OCI-LY1 (cell line): ENCODE results near the gene PBRM1.
"Not testable (repeated sequence)": the region's sequence is repeated elsewhere in the genome, so short reads cannot be mapped to it uniquely, and the experiment has no call there.

ENCODE experiments used
- H2AFZ ChIP-seq: fragments of 200-600 bp; sonication (generic), shearing (Covaris generic); 2 replicates; pipeline ENCODE4 v1.6.0; 2014; ENCODE audit warnings: antibody characterized with exemption, mild to moderate bottlenecking, low read length
- H3F3A ChIP-seq: fragments of 200-600 bp; sonication (generic), shearing (Covaris generic); 2 replicates; pipeline ENCODE4 v1.6.0; 2014; ENCODE audit warnings: mild to moderate bottlenecking, antibody characterized with exemption, low read length, moderate library complexity; ENCODE audit not compliant: insufficient read depth
- H3K27ac ChIP-seq: fragments of 200-600 bp; sonication (generic); 2 replicates; pipeline ENCODE4 v1.5.1; 2014; ENCODE audit warnings: low read length, mixed run types, mild to moderate bottlenecking, low read depth; ENCODE audit not compliant: poor library complexity, severe bottlenecking
- H3K27me3 ChIP-seq: fragments of 200-600 bp; sonication (generic); 2 replicates; pipeline ENCODE4 v1.6.0; 2014; ENCODE audit warnings: antibody characterized with exemption, mild to moderate bottlenecking, low read length, moderate library complexity; ENCODE audit not compliant: insufficient read depth
- H3K36me3 ChIP-seq: fragments of 200-600 bp; sonication (generic); 2 replicates; pipeline ENCODE4 v1.6.1; 2014; ENCODE audit warnings: mild to moderate bottlenecking, antibody characterized with exemption, low read length, moderate library complexity, mixed read lengths; ENCODE audit not compliant: insufficient read depth
- H3K4me1 ChIP-seq: fragments of 200-600 bp; sonication (generic); 2 replicates; pipeline ENCODE4 v1.5.1; 2014; ENCODE audit warnings: mild to moderate bottlenecking, low read length, moderate library complexity; ENCODE audit not compliant: insufficient read depth, severe bottlenecking
- H3K4me2 ChIP-seq: fragments of 200-600 bp; sonication (generic), shearing (Covaris generic); 2 replicates; pipeline ENCODE4 v1.6.1; 2014; ENCODE audit warnings: low read length
- H3K4me3 ChIP-seq: fragments of 200-600 bp; sonication (generic); 2 replicates; pipeline ENCODE4 v1.5.1; 2014; ENCODE audit warnings: low read length, low read depth, mild to moderate bottlenecking, mixed read lengths; ENCODE audit not compliant: poor library complexity, severe bottlenecking
- H3K79me2 ChIP-seq: fragments of 200-600 bp; shearing (Covaris generic); 2 replicates; pipeline ENCODE4 v1.6.1; 2016; ENCODE audit warnings: mixed run types, low read length, mixed read lengths; ENCODE audit not compliant: insufficient read depth
- H3K9ac ChIP-seq: fragments of 200-600 bp; sonication (generic), shearing (Covaris generic); 2 replicates; pipeline ENCODE4 v1.6.1; 2014; ENCODE audit warnings: mild to moderate bottlenecking, low read length, mixed read lengths
- H3K9me2 ChIP-seq: fragments of 200-600 bp; sonication (generic), shearing (Covaris generic); 2 replicates; pipeline ENCODE4 v1.6.1; 2014; ENCODE audit warnings: low read depth, mild to moderate bottlenecking, low read length, mixed read lengths
- H3K9me3 ChIP-seq: fragments of 200-600 bp; shearing (Covaris generic); 2 replicates; pipeline ENCODE4 v1.6.1; 2014; ENCODE audit warnings: low read length, mixed read lengths
- H4K20me1 ChIP-seq: fragments of 200-600 bp; sonication (generic), shearing (Covaris generic); 2 replicates; pipeline ENCODE4 v1.6.0; 2016; ENCODE audit warnings: mild to moderate bottlenecking, low read length; ENCODE audit not compliant: insufficient read depth
- EZH2 ChIP-seq: fragments of 200-600 bp; sonication (generic), shearing (Covaris generic); IDR thresholded peaks from 2 replicates; pipeline ENCODE4 v1.8.0; 2017; ENCODE audit warnings: borderline replicate concordance, mixed run types, mild to moderate bottlenecking, antibody characterized with exemption, low read length, moderate library complexity, mixed read lengths
- TF ChIP-seq, protein P1 (sequence below): fragments of 200-600 bp; sonication (generic), shearing (Covaris generic); IDR thresholded peaks from 2 replicates; pipeline ENCODE4 v1.5.1; 2017; ENCODE audit warnings: mild to moderate bottlenecking, antibody characterized with exemption, low read length, moderate library complexity, mixed read lengths

Gene PBRM1

GRCh38 chr3:52527039-52527731 is 158.5 kb downstream of the PBRM1 start:
- peaks cover 10% of the 10 kb centered on the region for H3K4me1 ChIP-seq
- peaks cover 51% of the 10 kb centered on the region for H3K36me3 ChIP-seq
- no peaks in the 10 kb centered on the region for H3K9me2 ChIP-seq
- H2AFZ ChIP-seq = no peak overlapping the region
- no peaks in the 10 kb centered on the region for H3K27me3 ChIP-seq
- H3K4me3 ChIP-seq = no peak overlapping the region
- no peak overlapping the region for H3K4me2 ChIP-seq
- TF ChIP-seq, protein P1, sequence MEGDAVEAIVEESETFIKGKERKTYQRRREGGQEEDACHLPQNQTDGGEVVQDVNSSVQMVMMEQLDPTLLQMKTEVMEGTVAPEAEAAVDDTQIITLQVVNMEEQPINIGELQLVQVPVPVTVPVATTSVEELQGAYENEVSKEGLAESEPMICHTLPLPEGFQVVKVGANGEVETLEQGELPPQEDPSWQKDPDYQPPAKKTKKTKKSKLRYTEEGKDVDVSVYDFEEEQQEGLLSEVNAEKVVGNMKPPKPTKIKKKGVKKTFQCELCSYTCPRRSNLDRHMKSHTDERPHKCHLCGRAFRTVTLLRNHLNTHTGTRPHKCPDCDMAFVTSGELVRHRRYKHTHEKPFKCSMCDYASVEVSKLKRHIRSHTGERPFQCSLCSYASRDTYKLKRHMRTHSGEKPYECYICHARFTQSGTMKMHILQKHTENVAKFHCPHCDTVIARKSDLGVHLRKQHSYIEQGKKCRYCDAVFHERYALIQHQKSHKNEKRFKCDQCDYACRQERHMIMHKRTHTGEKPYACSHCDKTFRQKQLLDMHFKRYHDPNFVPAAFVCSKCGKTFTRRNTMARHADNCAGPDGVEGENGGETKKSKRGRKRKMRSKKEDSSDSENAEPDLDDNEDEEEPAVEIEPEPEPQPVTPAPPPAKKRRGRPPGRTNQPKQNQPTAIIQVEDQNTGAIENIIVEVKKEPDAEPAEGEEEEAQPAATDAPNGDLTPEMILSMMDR = no peak
- TF ChIP-seq EZH2 = no peak
- H3K79me2 ChIP-seq = no peaks in the 10 kb centered on the region
- no peak overlapping the region for H3K27ac ChIP-seq
- no peaks in the 10 kb centered on the region for H3K9me3 ChIP-seq
- H3K9ac ChIP-seq = no peak overlapping the region
- H4K20me1 ChIP-seq = no peaks in the 10 kb centered on the region
- H3F3A ChIP-seq = no peaks in the 10 kb centered on the region

- H3K27ac ChIP-seq, H4K20me1 ChIP-seq, H3F3A ChIP-seq, H3K9me3 ChIP-seq, H3K4me3 ChIP-seq, H3K9ac ChIP-seq, H3K9me2 ChIP-seq, H3K27me3 ChIP-seq, H3K79me2 ChIP-seq, H2AFZ ChIP-seq, H3K4me1 ChIP-seq, H3K4me2 ChIP-seq: not testable (repeated sequence)
- H3K36me3 ChIP-seq = peaks cover 51% of the 10 kb centered on the region
Measured at GRCh38 chr3:52526671-52527038, 159.1 kb downstream of the PBRM1 start.

- no peaks in the 10 kb centered on the region for H4K20me1 ChIP-seq
- no peak overlapping the region for H3K27ac ChIP-seq
- no peaks in the 10 kb centered on the region for H3F3A ChIP-seq
- no peaks in the 10 kb centered on the region for H3K27me3 ChIP-seq
- no peaks in the 10 kb centered on the region for H3K4me1 ChIP-seq
- no peak overlapping the region for H3K9ac ChIP-seq
- TF ChIP-seq, protein P1 = no peak
- TF ChIP-seq EZH2 = no peak
- no peak overlapping the region for H3K4me2 ChIP-seq
- H2AFZ ChIP-seq = no peak overlapping the region
- peaks cover 51% of the 10 kb centered on the region for H3K36me3 ChIP-seq
- no peaks in the 10 kb centered on the region for H3K9me2 ChIP-seq
- H3K4me3 ChIP-seq = no peak overlapping the region
- no peaks in the 10 kb centered on the region for H3K79me2 ChIP-seq
- H3K9me3 ChIP-seq = no peaks in the 10 kb centered on the region
Measured at GRCh38 chr3:52525680-52526561, 159.8 kb downstream of the PBRM1 start.
